Common myeloid progenitor, CD34-positive (primary cell): ENCODE results near the gene XRCC3.

ENCODE experiments used
- CTCF ChIA-PET: fragments of 350-600 bp; sonication (Branson Sonifier 250); formaldehyde crosslinking; loops from one replicate; lab custom pipeline; 2021; ENCODE audit warnings: antibody characterized with exemption; lab: Charles Lee
- POLR2A ChIA-PET: fragments of 350-600 bp; sonication (Branson Sonifier 250); formaldehyde crosslinking; loops from one replicate; lab custom pipeline; 2021; ENCODE audit warnings: antibody characterized with exemption; lab: Charles Lee
- DNase-seq, 3 donors: peaks; one replicate each; pipeline versions ENCODE4 v3.0.0 to v3.0.0-alpha.2; 2013
- H3K27ac ChIP-seq, 2 experiments: 1 replicate in 1 of 2; 2 replicates in 1 of 2; pipeline ENCODE4 v1.7.0; 2013; ENCODE audit warnings: inconsistent platforms in 2 of 2, low read length in 2 of 2, mild to moderate bottlenecking in 2 of 2, low read depth in 1 of 2, moderate library complexity in 1 of 2; ENCODE audit not compliant: severe bottlenecking in 2 of 2, insufficient read depth in 1 of 2, poor library complexity in 1 of 2
- H3K27me3 ChIP-seq, 5 experiments: replicated peaks in 2 of 5; 1 replicate in 3 of 5; 2 replicates in 2 of 5; pipeline versions ENCODE4 v1.6.1 to v1.7.0; 2013; ENCODE audit warnings: low read length in 4 of 5, mild to moderate bottlenecking in 2 of 5, moderate library complexity in 2 of 5, inconsistent platforms in 1 of 5; ENCODE audit not compliant: insufficient read depth in 5 of 5, control insufficient read depth in 4 of 5
- H3K36me3 ChIP-seq, 4 experiments: 1 replicate in 2 of 4; 2 replicates in 2 of 4; pipeline versions ENCODE4 v1.6.1 to v1.7.0; 2013; ENCODE audit warnings: low read length in 3 of 4, control low read depth in 1 of 4, mild to moderate bottlenecking in 1 of 4; ENCODE audit not compliant: control insufficient read depth in 4 of 4, insufficient read depth in 4 of 4
- H3K4me1 ChIP-seq, 4 experiments: 1 replicate in 3 of 4; 2 replicates in 1 of 4; pipeline versions ENCODE4 v1.6.1 to v1.7.1; 2013; ENCODE audit warnings: low read length in 3 of 4, mild to moderate bottlenecking in 3 of 4, control low read depth in 1 of 4, inconsistent platforms in 1 of 4, moderate library complexity in 1 of 4; ENCODE audit not compliant: control insufficient read depth in 4 of 4, insufficient read depth in 4 of 4; ENCODE audit errors: control extremely low read depth in 1 of 4
- H3K4me3 ChIP-seq, 7 experiments: 1 replicate in 4 of 7; 2 replicates in 3 of 7; pipeline versions ENCODE4 v1.5.1 to v1.7.0; 2013; ENCODE audit warnings: mild to moderate bottlenecking in 7 of 7, low read length in 6 of 7, moderate library complexity in 6 of 7, inconsistent platforms in 2 of 7, low read depth in 2 of 7, control low read depth in 1 of 7; ENCODE audit not compliant: insufficient read depth in 4 of 7, control insufficient read depth in 1 of 7; ENCODE audit errors: extremely low read depth in 1 of 7
- H3K9me3 ChIP-seq, 5 experiments: 1 replicate in 4 of 5; 2 replicates in 1 of 5; pipeline versions ENCODE4 v1.6.1 to v1.7.1; 2013; ENCODE audit warnings: low read length in 4 of 5, mild to moderate bottlenecking in 2 of 5, inconsistent platforms in 1 of 5, low read depth in 1 of 5, moderate library complexity in 1 of 5; ENCODE audit not compliant: control insufficient read depth in 4 of 5, insufficient read depth in 2 of 5; ENCODE audit errors: control extremely low read depth in 1 of 5
- WGBS: methylation state at CpG from one replicate; pipeline ENCODE4 v1.1.5; 2013; ENCODE audit not compliant: insufficient coverage; 5-methylcytosine and 5-hydroxymethylcytosine counted together

Gene XRCC3

DNA sequence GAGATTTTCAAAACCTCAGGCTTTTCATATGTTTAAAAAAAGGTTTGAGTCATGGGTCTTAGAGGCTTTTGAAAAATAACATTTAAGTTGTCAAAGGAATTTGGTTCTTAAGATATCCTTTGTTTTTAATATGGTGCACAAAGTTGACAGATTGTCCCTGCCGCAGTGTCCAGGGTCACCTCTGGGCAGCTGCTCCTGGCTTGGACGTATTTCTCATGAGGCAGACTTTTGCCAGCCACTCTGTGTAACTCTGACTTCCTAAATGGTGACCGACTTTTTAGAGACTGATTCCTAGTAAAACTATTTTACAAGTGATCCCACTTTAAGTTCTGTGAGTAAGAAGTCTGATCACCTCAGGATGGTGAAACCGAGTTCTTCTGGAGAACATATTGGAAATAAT, 27.5 kb downstream of the XRCC3 start:
- Histone ChIP-seq H3K9me3 (no peaks in the 10 kb centered on the region), H3K4me3 (no peak overlapping the region), H3K36me3 (peaks cover 21 to 70% (median 51%) of the 10 kb centered on the region in 4 experiments), H3K27ac (no peak overlapping the region), H3K4me1 (no peaks in the 10 kb centered on the region), H3K27me3 (no peaks in the 10 kb centered on the region)
- 100% methylated on average over 4 of the region's 4 CpGs for WGBS
- ChIA-PET CTCF (interaction anchor here (1.6 kb wide), 1 partner anchor 15 kb away, joined by 4 read pairs; no protein-coding TSS in a partner anchor), POLR2A (interaction anchor here (0.5 kb wide), 1 partner anchor 267 kb away, joined by 3 read pairs; no protein-coding TSS in a partner anchor)
- DNase-seq = no peak

- Histone ChIP-seq H3K4me1 (no peaks in the 10 kb centered on the region), H3K27ac (no peak overlapping the region), H3K36me3 (peaks cover 21 to 67% (median 48%) of the 10 kb centered on the region in 4 experiments), H3K27me3 (no peaks in the 10 kb centered on the region), H3K9me3 (no peaks in the 10 kb centered on the region), H3K4me3 (no peak overlapping the region)
- CTCF ChIA-PET = interaction anchor here (0.8 to 1.5 kb wide), 2 partner anchors 10 to 120 kb away, joined by 3 to 4 read pairs; no protein-coding TSS in a partner anchor
- POLR2A ChIA-PET = no interaction called here
- WGBS = 99% methylated on average over 18 of the region's 19 CpGs
- no peak for DNase-seq
These were observed 28.3 kb downstream of the XRCC3 start for GRCh38 chr14:103686831-103687485.

GRCh38 chr14:103685276-103686211, 29.7 kb downstream of the XRCC3 start:
- DNase-seq = no peak
- Histone ChIP-seq H3K36me3 (peaks cover 21 to 72% (median 56%) of the 10 kb centered on the region in 4 experiments), H3K4me1 (no peaks in the 10 kb centered on the region), H3K9me3 (no peaks in the 10 kb centered on the region), H3K4me3 (no peak overlapping the region), H3K27ac (no peak overlapping the region), H3K27me3 (no peaks in the 10 kb centered on the region)
- 98% methylated on average over 18 of the region's 23 CpGs for WGBS
- ChIA-PET CTCF (interaction anchor here (1.5 kb wide), 1 partner anchor 9 kb away, joined by 4 read pairs; no protein-coding TSS in a partner anchor), POLR2A (no interaction called here)

GRCh38 chr14:103684871-103685270, 30.4 kb downstream of the XRCC3 start:
- 98% methylated on average over 15 of the region's 15 CpGs for WGBS
- CTCF ChIA-PET = interaction anchor here (0.6 kb wide), 1 partner anchor 12 kb away, joined by 3 read pairs; no protein-coding TSS in a partner anchor
- Histone ChIP-seq H3K9me3 (no peaks in the 10 kb centered on the region), H3K27me3 (no peaks in the 10 kb centered on the region), H3K36me3 (peaks cover 18 to 73% (median 59%) of the 10 kb centered on the region in 4 experiments), H3K4me1 (no peaks in the 10 kb centered on the region), H3K4me3 (no peak overlapping the region), H3K27ac (no peak overlapping the region)
- DNase-seq = no peak
- POLR2A ChIA-PET = no interaction called here

DNA sequence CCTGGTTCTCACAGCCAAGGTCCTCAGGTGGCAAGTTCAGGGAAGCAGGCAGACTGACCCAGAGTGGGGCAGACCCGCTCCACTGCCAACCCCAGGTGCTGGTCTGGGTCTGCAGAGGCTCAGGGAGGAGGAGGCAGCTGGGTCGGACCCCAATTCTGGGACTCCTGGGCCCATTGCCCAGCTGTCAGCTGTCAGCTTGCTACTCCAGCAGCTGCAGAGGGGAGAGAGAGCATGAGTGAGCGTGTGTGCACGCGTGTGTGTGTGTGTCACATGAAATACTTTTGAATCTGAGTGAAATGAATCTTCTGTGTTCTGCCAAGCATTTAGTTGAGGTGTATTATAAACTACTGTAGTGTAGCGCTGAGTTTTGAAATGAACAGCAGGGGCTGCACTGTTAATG, 30.8 kb downstream of the XRCC3 start:
- ChIA-PET POLR2A (no interaction called here), CTCF (interaction anchor here (0.6 kb wide), 1 partner anchor 11 kb away, joined by 3 read pairs; no protein-coding TSS in a partner anchor)
- no peaks in the 10 kb centered on the region for H3K27me3 ChIP-seq
- peaks cover 0 to under 1% (median 0%) of the 10 kb centered on the region in 4 experiments for H3K4me1 ChIP-seq
- DNase-seq = no peak
- no peak overlapping the region for H3K27ac ChIP-seq
- H3K9me3 ChIP-seq = no peaks in the 10 kb centered on the region
- H3K36me3 ChIP-seq = peaks cover 18 to 77% (median 62%) of the 10 kb centered on the region in 4 experiments
- no peak overlapping the region for H3K4me3 ChIP-seq
- WGBS = 96% methylated on average over 5 of the region's 6 CpGs

GRCh38 chr14:103683139-103683538, 32.1 kb downstream of the XRCC3 start:
- no peaks in the 10 kb centered on the region for H3K27me3 ChIP-seq
- peaks cover 0 to 4% (median 0%) of the 10 kb centered on the region in 4 experiments for H3K4me1 ChIP-seq
- peaks cover 12 to 76% (median 53%) of the 10 kb centered on the region in 4 experiments for H3K36me3 ChIP-seq
- H3K27ac ChIP-seq = no peak overlapping the region
- ChIA-PET POLR2A (interaction anchor here (1.4 kb wide), 1 partner anchor 20 kb away, joined by 5 read pairs; no protein-coding TSS in a partner anchor), CTCF (interaction anchor here (1.2 kb wide), 1 partner anchor 119 kb away, joined by 3 read pairs; no protein-coding TSS in a partner anchor)
- no peak for DNase-seq
- H3K9me3 ChIP-seq = no peaks in the 10 kb centered on the region
- no peak overlapping the region for H3K4me3 ChIP-seq
- 91% methylated on average over 15 of the region's 15 CpGs for WGBS
